ENCODE data around the gene MUSTN1.

The MUSTN1 gene

GRCh38 chr3:52834871-52835501 is at the start of gene MUSTN1:
TSS of gene MUSTN1 (minus strand) at chr3:52835019. CDS start at chr3:52834948, 71 bp downstream.
- peak; percentile 60 for DNase-seq

DNA sequence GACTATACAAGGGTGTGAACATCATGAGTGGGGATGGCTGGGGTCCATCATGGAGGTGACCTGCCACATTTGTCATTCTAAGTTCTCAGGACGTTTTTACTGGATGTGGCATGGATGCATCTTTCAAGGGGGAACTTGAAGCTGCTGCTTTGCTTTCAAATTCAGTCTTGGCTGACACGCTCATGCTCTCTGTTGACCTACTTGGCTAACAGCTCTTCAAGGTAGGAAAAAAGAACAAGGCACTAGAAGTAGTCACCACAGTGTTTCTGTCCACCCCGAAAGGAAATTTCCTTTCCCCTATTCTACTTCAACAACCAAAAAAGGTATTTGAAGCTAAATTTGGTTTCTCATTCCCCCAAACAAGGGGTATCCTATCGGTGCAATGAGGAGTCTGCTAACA is 47.6 kb upstream of the MUSTN1 start:
- no peak for DNase-seq

GRCh38 chr3:52881871-52882270 is 47.1 kb upstream of the MUSTN1 start:
- no peak for DNase-seq

GRCh38 chr3:52880474-52880873 is 45.7 kb upstream of the MUSTN1 start:
- no peak for DNase-seq

GRCh38 chr3:52880047-52880446 is 45.2 kb upstream of the MUSTN1 start:
- DNase-seq, result no peak

DNA sequence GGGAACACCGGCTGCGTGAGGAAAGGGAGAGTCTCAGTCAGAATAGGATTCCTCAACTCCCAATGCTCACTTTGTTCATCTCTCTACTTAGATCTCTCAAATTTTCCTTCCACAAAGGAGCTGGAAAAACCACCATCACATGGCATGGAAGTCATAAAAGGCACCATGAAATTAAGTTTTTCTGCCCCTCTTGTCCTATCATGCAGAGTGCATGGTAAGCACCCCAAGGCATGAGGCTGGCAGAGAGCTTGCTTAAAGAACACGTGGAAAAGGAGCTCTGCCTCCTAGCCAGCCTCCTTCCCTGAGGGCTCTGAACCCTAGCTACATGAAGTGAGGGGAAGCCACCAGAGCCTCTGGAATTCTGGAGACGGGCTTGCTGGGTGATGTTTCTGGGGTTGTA is 44.8 kb upstream of the MUSTN1 start:
- no peak for DNase-seq

DNA sequence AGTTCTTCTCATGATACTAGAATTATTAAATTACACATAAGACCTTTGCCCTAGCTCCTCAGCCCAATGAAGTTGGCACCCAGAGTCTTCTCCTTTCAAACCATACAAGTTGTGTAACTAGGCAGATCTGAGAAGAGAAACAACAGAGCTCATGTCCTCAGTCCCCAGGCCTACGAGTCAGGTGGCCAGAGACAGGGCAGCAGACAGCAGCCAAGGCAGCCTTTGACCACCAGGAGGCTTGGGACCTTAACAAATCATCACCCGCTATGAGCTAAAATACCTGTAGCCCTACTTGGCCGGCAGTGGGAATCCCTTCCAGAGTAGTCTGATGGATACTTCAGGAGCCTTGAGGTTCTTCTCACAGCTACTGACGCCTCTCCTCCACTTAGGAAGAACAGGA is 44.3 kb upstream of the MUSTN1 start:
- DNase-seq, result no peak

- DNase-seq, result no peak
Observed at GRCh38 chr3:52877085-52877484, 42.3 kb upstream of the MUSTN1 start.

DNA sequence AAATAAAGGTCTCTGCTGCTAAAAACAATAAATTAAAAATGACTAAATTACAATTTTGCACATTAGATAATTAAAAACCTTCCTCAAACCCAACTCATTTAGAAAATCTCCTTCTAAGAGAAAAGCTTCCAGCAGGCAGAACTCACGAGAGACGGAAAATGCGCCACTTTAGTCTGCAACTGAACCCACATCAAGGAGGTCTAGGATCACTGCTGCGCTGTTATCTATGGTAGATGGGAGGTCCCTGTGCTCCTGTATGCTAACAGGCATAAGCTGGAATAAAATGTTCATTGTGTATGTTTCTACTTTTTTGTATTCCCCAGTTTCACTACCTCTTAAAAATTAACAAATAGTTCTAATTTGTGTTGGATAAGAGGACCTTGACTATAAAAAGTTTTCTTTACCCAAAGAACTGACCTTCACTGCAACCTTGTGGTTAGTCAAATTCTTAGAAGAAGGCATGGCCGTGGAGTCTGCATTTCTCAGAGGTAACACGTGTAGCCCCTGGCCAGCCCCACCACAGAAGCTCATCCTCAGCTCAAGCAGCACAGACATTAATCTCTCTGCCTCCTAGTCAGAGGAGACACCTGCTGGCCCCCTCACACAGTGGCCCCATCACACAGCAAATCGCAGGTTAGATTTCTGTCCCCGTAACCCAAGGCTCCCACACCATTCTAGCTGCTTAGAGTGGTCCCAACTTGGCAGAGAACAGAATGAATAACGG is 40.2 kb upstream of the MUSTN1 start:
- peak; percentile 9 for DNase-seq

DNA sequence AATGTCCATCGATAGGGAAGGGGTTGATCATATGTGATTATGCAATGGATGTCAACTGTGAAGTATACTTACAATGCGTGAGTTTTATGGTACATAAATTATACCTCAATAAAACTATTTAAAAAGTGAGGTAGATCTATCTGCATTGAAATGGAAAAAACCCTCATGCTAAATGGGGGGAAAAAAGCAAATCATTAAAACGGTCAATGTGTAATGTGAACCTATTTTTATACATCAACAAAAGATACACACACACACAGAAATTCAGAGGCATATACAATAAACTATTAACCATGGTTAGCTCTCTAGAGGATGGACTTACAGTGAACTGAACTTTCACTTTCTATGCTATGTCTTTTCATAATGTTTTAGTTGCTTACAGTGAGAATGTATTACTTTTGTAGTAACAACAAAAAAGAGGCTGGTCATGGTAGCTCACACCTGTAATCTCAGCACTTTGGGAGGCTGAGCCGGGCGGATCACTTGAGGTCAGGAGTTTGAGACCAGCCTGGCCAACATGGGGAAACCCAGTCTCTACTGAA is 39.4 kb upstream of the MUSTN1 start:
- no peak for DNase-seq

GRCh38 chr3:52873433-52874159 is 38.8 kb upstream of the MUSTN1 start:
- DNase-seq, result no peak

GRCh38 chr3:52872245-52872644 is 37.4 kb upstream of the MUSTN1 start:
- no peak for DNase-seq

DNA sequence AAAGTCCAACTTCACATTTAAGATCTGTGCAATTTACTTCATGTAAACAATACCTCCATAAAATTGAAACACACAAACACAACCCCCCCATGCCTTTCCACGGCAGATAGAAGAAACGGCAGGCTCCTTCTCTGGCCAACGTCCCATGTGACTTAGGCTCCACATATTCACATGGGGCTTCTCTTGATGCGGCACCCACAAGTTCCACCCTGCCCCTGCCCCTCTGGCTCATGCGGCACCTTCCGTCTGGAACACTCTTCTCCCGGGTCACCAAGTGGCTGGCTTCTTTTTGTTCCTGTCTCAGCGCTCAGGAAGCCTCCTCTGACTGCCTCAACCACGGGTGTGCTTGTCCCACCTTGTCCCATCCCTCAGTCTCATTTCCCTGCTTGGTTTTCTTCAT is 36.9 kb upstream of the MUSTN1 start:
- no peak for DNase-seq

GRCh38 chr3:52870471-52870870 is 35.7 kb upstream of the MUSTN1 start:
- no peak for DNase-seq

GRCh38 chr3:52866427-52866826 is 31.6 kb upstream of the MUSTN1 start:
- DNase-seq, result no peak

DNA sequence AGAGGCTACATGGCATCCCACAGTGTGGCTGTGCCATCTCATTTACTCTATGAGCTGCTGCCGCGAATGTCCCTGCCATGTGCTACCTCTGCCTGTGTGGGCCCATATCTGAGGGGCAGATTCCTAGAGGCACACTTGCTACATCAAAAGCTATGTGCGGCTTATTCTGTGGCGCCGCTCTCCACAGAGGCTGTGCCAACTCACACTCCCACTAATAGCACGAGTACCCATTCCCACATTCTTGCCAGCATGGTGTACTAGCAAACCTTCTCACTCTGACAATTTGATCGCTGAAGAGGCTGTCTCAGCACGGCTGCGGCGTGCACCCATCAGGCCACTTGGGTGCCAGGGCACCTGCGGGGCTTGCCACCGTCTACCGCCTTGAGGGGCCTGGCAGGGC is 31.2 kb upstream of the MUSTN1 start:
- no peak for DNase-seq

GRCh38 chr3:52860424-52860768 is 25.6 kb upstream of the MUSTN1 start:
- DNase-seq, result no peak

DNA sequence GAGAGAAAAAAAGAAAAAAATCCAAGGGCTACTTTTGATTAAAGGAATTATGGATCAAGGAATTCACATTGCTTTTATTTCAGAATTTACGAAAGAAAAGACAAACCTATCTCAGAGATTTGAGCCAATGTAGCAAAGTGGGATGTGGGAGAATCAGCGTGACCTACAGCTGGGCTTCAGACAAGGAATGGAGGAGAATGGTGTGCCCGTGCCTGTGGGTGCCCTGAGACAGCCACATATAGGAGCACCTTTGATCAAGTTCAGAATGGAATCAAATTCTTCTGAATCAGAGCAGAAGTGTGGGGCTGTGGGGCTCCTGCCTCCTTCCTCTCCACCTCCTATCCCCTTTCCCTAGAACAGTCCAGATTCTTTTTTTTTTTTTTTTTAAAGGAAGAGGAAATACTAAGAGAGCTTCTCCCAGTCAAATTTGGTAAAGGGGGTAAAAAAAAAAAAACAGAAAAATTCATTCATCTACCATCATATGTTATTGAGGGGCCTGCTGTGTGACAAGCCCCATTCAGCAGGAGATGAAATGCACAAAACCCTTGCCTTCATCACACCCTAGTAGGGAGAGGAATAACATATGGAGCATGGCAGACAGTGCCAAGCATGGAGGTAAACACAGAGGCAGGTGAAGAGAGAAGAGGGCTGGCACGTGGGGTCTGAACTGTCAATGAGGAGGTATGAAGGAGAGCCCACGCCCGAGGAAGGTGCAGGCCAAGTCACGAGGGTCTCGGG is 25.0 kb upstream of the MUSTN1 start:
- no peak for DNase-seq

DNA sequence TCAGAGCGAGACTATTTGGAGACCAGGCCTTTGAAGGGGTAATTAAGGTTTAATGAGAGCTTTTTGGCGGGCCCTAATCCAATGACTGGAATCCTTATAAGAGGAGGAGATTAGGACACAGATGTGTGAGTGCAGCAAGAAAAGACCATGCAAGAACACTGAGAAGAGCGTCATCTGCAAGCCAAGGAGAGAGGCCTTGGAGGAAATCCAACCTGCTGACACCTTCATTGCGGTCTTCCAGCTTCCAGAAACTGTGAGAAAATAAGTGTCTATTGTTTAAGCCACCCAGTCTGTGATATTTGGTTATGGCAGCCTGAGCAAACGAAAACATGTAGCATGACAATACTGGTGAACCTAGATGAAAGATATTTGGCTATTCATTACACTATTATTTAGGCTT is 23.0 kb upstream of the MUSTN1 start:
- peak; percentile 95 for DNase-seq

- no peak for DNase-seq
Observed at GRCh38 chr3:52857133-52857532, 22.3 kb upstream of the MUSTN1 start.

GRCh38 chr3:52856666-52857065 is 21.8 kb upstream of the MUSTN1 start:
- no peak for DNase-seq

DNA sequence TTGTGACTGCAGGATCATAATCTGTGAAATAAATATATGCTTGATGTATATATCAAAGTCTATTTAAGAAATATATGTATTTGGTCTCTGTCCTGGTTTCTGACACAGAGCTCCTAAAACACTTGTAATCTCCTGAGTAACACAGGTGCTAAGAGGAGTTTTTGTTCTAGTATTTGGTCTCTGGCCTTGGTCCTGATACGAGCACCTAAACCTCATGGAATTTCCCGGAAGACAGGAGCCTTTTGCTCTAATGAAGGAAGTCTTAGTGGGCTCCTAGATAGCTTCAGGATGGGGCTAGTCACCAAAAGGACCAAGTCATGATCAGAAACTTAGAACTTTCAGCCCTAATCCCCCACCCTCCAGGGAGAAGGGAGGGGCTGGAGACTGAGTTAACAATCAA is 19.2 kb upstream of the MUSTN1 start:
- DNase-seq, result no peak

- no peak for DNase-seq
Observed at GRCh38 chr3:52852419-52852818, 17.6 kb upstream of the MUSTN1 start.

All from NCI-H82 (cell line).